ENCODE results near the gene SORCS1.

The SORCS1 gene

DNA sequence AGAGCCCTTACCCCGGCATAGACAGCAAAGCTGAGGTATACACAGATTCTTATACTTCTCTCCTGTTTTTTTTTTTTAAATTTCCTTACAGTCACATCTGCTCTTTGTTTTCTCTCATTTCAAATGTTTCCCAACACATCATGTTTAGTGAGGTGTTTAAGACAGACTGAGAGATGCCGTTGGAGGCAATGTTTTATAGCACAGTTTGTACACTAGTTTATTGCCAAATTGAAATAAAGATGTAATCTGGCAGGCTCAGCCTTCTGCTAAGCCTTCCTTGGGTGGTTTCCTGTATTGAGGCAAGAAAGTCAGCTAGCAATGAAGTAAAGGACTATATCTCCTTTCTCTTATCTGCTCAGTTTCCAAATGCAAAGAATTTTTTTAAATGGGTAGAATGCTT, 393.4 kb downstream of the SORCS1 start:
- H3K9ac ChIP-seq (ENCODE audit: low read length): no peak overlapping the region
- H3K4ac ChIP-seq (ENCODE audit: low read depth, low read length): no peak overlapping the region
- no peak overlapping the region for H3K4me3 ChIP-seq (ENCODE audit: low read length)
- no peak overlapping the region for H3K27ac ChIP-seq (ENCODE audit: low read depth, low read length)
- H2BK5ac ChIP-seq (ENCODE audit: low read length): no peak overlapping the region
- no peaks in the 10 kb centered on the region for H3K79me2 ChIP-seq (ENCODE audit: control insufficient read depth, insufficient read depth, low read length)
- no peak overlapping the region for H3K4me2 ChIP-seq (ENCODE audit: low read length)
- H4K8ac ChIP-seq (ENCODE audit: low read depth, low read length): no peak overlapping the region
- H3K18ac ChIP-seq (ENCODE audit: low read length): no peak overlapping the region
- H3K4me1 ChIP-seq (ENCODE audit: control insufficient read depth, low read depth, low read length): no peaks in the 10 kb centered on the region
- no peak overlapping the region for H2BK120ac ChIP-seq (ENCODE audit: low read depth, low read length)
- no peak overlapping the region for H3K56ac ChIP-seq (ENCODE audit: low read length)
- no peak overlapping the region for H2BK15ac ChIP-seq (replicated peaks; ENCODE audit: low read depth)
- DNase-seq: no peak
- H3K79me1 ChIP-seq (ENCODE audit: low read length): no peaks in the 10 kb centered on the region
- no peak overlapping the region for H2AK5ac ChIP-seq (ENCODE audit: low read length)
- H3K27me3 ChIP-seq (ENCODE audit: insufficient read depth, low read length, poor library complexity): no peaks in the 10 kb centered on the region
- no peak overlapping the region for H4K5ac ChIP-seq (ENCODE audit: low read length)
- H3K36me3 ChIP-seq (ENCODE audit: control insufficient read depth, insufficient read depth, low read length): no peaks in the 10 kb centered on the region
- WGBS (ENCODE audit: extremely low coverage, insufficient coverage, low lambda C conversion rate): no CpG with 5 or more reads among the region's 2 CpGs
- H3K23ac ChIP-seq (ENCODE audit: low read length): no peak overlapping the region

DNA sequence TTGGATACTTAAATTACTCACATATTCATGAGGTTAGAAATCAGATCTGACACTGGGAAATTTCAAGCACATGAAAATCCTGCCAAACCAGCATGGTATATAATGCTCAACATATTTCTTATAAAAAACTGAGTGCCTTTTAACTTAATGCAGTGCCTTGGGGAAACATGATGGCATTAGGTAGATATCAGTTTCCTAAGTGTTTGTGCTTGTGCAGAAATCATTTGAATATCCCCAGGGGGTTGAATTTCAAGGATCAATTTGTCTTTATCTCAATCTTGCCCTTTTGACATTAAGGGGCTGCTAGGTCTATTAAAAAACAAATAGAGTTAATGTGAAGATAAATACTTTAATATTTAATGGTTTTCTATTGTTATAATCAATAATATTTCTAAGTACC, 396.3 kb downstream of the SORCS1 start:
- H3K79me1 ChIP-seq (ENCODE audit: low read length): no peaks in the 10 kb centered on the region
- H3K4me2 ChIP-seq (ENCODE audit: low read length): no peak overlapping the region
- no peak overlapping the region for H2BK15ac ChIP-seq (replicated peaks; ENCODE audit: low read depth)
- H3K27ac ChIP-seq (ENCODE audit: low read depth, low read length): no peak overlapping the region
- no peaks in the 10 kb centered on the region for H3K4me1 ChIP-seq (ENCODE audit: control insufficient read depth, low read depth, low read length)
- no peak overlapping the region for H3K9ac ChIP-seq (ENCODE audit: low read length)
- no peak overlapping the region for H3K4ac ChIP-seq (ENCODE audit: low read depth, low read length)
- H3K79me2 ChIP-seq (ENCODE audit: control insufficient read depth, insufficient read depth, low read length): no peaks in the 10 kb centered on the region
- H3K27me3 ChIP-seq (ENCODE audit: insufficient read depth, low read length, poor library complexity): no peaks in the 10 kb centered on the region
- H4K5ac ChIP-seq (ENCODE audit: low read length): no peak overlapping the region
- no peak overlapping the region for H3K23ac ChIP-seq (ENCODE audit: low read length)
- no peak overlapping the region for H4K8ac ChIP-seq (ENCODE audit: low read depth, low read length)
- H2BK5ac ChIP-seq (ENCODE audit: low read length): no peak overlapping the region
- no peak overlapping the region for H3K18ac ChIP-seq (ENCODE audit: low read length)
- no peak overlapping the region for H2AK5ac ChIP-seq (ENCODE audit: low read length)
- no peak for DNase-seq
- H2BK120ac ChIP-seq (ENCODE audit: low read depth, low read length): no peak overlapping the region
- no peak overlapping the region for H3K56ac ChIP-seq (ENCODE audit: low read length)
- H3K36me3 ChIP-seq (ENCODE audit: control insufficient read depth, insufficient read depth, low read length): no peaks in the 10 kb centered on the region
- no peak overlapping the region for H3K4me3 ChIP-seq (ENCODE audit: low read length)

DNA sequence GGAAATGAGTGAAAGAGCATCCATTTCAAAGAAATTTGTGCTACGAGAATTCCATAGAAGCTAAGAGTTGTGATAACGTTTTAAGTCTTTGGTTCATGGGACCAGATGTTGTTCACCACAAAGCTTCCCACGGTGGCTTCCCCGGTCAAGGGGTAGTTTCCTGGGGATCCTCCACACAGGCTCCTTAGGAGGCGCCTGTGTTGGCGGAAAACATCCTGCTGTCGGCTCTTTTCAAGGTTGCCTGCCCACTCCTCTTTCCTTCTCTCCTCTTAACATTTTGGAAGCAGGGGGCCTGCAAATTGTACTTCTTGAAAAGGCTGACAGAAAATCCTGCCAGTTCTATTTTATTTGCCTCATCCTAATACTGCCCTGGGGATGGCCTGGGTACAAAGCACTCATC, 398.6 kb downstream of the SORCS1 start:
- Histone ChIP-seq H3K79me1 (ENCODE audit: low read length) (no peaks in the 10 kb centered on the region), H3K4me2 (ENCODE audit: low read length) (no peak overlapping the region), H4K5ac (ENCODE audit: low read length) (no peak overlapping the region), H3K56ac (ENCODE audit: low read length) (no peak overlapping the region), H2BK120ac (ENCODE audit: low read depth, low read length) (no peak overlapping the region), H3K36me3 (ENCODE audit: control insufficient read depth, insufficient read depth, low read length) (no peaks in the 10 kb centered on the region), H3K9ac (ENCODE audit: low read length) (no peak overlapping the region), H3K4me3 (ENCODE audit: low read length) (no peak overlapping the region), H2BK5ac (ENCODE audit: low read length) (no peak overlapping the region), H4K8ac (ENCODE audit: low read depth, low read length) (no peak overlapping the region), H3K23ac (ENCODE audit: low read length) (no peak overlapping the region), H3K4ac (ENCODE audit: low read depth, low read length) (no peak overlapping the region), H3K18ac (ENCODE audit: low read length) (no peak overlapping the region), H2BK15ac (replicated peaks; ENCODE audit: low read depth) (no peak overlapping the region), H3K4me1 (ENCODE audit: control insufficient read depth, low read depth, low read length) (no peaks in the 10 kb centered on the region), H3K27me3 (ENCODE audit: insufficient read depth, low read length, poor library complexity) (no peaks in the 10 kb centered on the region), H3K27ac (ENCODE audit: low read depth, low read length) (no peak overlapping the region), H3K79me2 (ENCODE audit: control insufficient read depth, insufficient read depth, low read length) (no peaks in the 10 kb centered on the region), H2AK5ac (ENCODE audit: low read length) (no peak overlapping the region)
- WGBS (ENCODE audit: extremely low coverage, insufficient coverage, low lambda C conversion rate): no CpG with 5 or more reads among the region's 7 CpGs
- DNase-seq: no peak

DNA sequence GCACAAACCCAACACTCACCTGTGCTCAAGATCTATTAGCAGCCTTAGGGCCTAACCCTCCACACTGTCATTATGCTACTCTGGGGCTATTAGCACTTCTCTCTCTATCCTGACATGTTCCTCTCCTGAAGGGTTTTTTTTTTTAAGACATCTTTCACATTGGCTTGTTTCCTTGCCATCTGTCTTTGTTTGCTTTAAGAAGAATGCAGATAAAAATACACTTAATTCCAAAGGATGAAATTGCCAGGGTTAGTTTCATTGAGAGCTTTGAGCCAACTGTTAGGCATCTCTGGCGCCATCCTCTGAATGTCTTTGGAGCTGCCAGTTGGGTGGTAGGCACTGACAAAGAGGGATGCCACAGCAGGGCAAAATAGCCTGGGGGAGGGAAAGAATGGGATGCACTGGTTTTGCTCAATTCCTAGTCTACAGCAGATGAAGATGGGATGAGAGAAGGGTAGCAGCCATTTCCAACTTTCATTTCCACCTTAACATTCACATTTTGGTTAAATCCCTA, 399.2 kb downstream of the SORCS1 start:
- no peak overlapping the region for H3K4me2 ChIP-seq (ENCODE audit: low read length)
- no peaks in the 10 kb centered on the region for H3K27me3 ChIP-seq (ENCODE audit: insufficient read depth, low read length, poor library complexity)
- no peak overlapping the region for H3K4me3 ChIP-seq (ENCODE audit: low read length)
- H3K18ac ChIP-seq (ENCODE audit: low read length): no peak overlapping the region
- H2BK120ac ChIP-seq (ENCODE audit: low read depth, low read length): no peak overlapping the region
- H3K56ac ChIP-seq (ENCODE audit: low read length): no peak overlapping the region
- H3K79me2 ChIP-seq (ENCODE audit: control insufficient read depth, insufficient read depth, low read length): no peaks in the 10 kb centered on the region
- H3K79me1 ChIP-seq (ENCODE audit: low read length): no peaks in the 10 kb centered on the region
- no peak for DNase-seq
- no peak overlapping the region for H2AK5ac ChIP-seq (ENCODE audit: low read length)
- no peak overlapping the region for H4K8ac ChIP-seq (ENCODE audit: low read depth, low read length)
- no peaks in the 10 kb centered on the region for H3K36me3 ChIP-seq (ENCODE audit: control insufficient read depth, insufficient read depth, low read length)
- no peak overlapping the region for H3K9ac ChIP-seq (ENCODE audit: low read length)
- no peak overlapping the region for H4K5ac ChIP-seq (ENCODE audit: low read length)
- no peak overlapping the region for H3K23ac ChIP-seq (ENCODE audit: low read length)
- H2BK5ac ChIP-seq (ENCODE audit: low read length): no peak overlapping the region
- no peak overlapping the region for H2BK15ac ChIP-seq (replicated peaks; ENCODE audit: low read depth)
- no peaks in the 10 kb centered on the region for H3K4me1 ChIP-seq (ENCODE audit: control insufficient read depth, low read depth, low read length)
- H3K27ac ChIP-seq (ENCODE audit: low read depth, low read length): no peak overlapping the region
- WGBS (ENCODE audit: extremely low coverage, insufficient coverage, low lambda C conversion rate): no CpG with 5 or more reads among the region's 1 CpG
- H3K4ac ChIP-seq (ENCODE audit: low read depth, low read length): no peak overlapping the region

DNA sequence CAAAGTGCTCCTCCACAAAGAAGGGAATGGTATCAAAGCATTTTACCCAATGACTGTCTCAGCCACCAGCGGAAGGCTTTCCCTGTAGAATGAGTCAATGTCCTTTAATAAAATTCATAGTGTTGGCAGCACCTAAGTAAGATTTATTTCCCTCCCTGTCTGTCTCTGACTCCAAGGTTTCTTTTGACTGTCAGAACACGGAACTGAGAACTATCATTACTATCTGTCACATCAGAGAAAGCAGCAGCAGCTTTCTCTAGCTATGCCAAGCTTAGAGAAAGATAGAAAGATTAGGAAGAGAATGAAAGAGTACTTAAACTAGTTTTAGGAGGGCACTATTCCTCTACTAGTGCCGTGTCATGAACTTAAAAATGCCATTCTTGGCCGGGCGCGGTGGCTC, 400.1 kb downstream of the SORCS1 start:
- no peak overlapping the region for H2BK120ac ChIP-seq (ENCODE audit: low read depth, low read length)
- no peak overlapping the region for H3K18ac ChIP-seq (ENCODE audit: low read length)
- no peak overlapping the region for H2BK15ac ChIP-seq (replicated peaks; ENCODE audit: low read depth)
- H3K23ac ChIP-seq (ENCODE audit: low read length): no peak overlapping the region
- no peak overlapping the region for H3K4ac ChIP-seq (ENCODE audit: low read depth, low read length)
- no peak overlapping the region for H4K5ac ChIP-seq (ENCODE audit: low read length)
- H2AK5ac ChIP-seq (ENCODE audit: low read length): no peak overlapping the region
- no peak overlapping the region for H3K4me2 ChIP-seq (ENCODE audit: low read length)
- H3K27me3 ChIP-seq (ENCODE audit: insufficient read depth, low read length, poor library complexity): no peaks in the 10 kb centered on the region
- no peak overlapping the region for H3K27ac ChIP-seq (ENCODE audit: low read depth, low read length)
- no peak overlapping the region for H3K4me3 ChIP-seq (ENCODE audit: low read length)
- no peaks in the 10 kb centered on the region for H3K36me3 ChIP-seq (ENCODE audit: control insufficient read depth, insufficient read depth, low read length)
- H2BK5ac ChIP-seq (ENCODE audit: low read length): no peak overlapping the region
- H3K9ac ChIP-seq (ENCODE audit: low read length): no peak overlapping the region
- DNase-seq: no peak
- H3K79me1 ChIP-seq (ENCODE audit: low read length): no peaks in the 10 kb centered on the region
- no peak overlapping the region for H4K8ac ChIP-seq (ENCODE audit: low read depth, low read length)
- no peaks in the 10 kb centered on the region for H3K79me2 ChIP-seq (ENCODE audit: control insufficient read depth, insufficient read depth, low read length)
- WGBS (ENCODE audit: extremely low coverage, insufficient coverage, low lambda C conversion rate): no CpG with 5 or more reads among the region's 6 CpGs
- H3K56ac ChIP-seq (ENCODE audit: low read length): no peak overlapping the region
- no peaks in the 10 kb centered on the region for H3K4me1 ChIP-seq (ENCODE audit: control insufficient read depth, low read depth, low read length)

DNA sequence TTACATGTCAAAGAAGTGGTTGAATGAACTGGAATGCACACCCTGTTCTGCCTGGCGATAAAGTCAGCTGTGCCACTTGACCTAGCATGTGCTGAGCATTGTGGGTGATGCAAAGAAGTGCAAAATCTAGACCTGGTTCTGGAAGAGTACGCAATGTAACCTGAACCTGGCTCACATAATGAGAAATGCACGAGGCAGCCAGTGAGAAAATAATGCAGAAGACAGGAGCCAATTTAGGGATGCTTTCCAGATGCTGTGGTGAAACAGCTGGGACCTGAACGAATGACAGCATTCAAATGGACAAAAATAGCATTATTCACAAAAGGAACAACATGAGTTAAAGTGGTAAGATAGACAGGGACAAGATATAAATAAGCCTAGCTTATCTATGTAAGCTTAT, 402.6 kb downstream of the SORCS1 start:
- H3K18ac ChIP-seq (ENCODE audit: low read length): no peak overlapping the region
- no peak overlapping the region for H4K8ac ChIP-seq (ENCODE audit: low read depth, low read length)
- H4K5ac ChIP-seq (ENCODE audit: low read length): no peak overlapping the region
- whole genome bisulfite sequencing (ENCODE audit: extremely low coverage, insufficient coverage, low lambda C conversion rate): no CpG with 5 or more reads among the region's 4 CpGs
- no peak overlapping the region for H3K27ac ChIP-seq (ENCODE audit: low read depth, low read length)
- no peak overlapping the region for H3K4me2 ChIP-seq (ENCODE audit: low read length)
- H3K36me3 ChIP-seq (ENCODE audit: control insufficient read depth, insufficient read depth, low read length): no peaks in the 10 kb centered on the region
- no peaks in the 10 kb centered on the region for H3K4me1 ChIP-seq (ENCODE audit: control insufficient read depth, low read depth, low read length)
- H3K23ac ChIP-seq (ENCODE audit: low read length): no peak overlapping the region
- no peaks in the 10 kb centered on the region for H3K27me3 ChIP-seq (ENCODE audit: insufficient read depth, low read length, poor library complexity)
- no peaks in the 10 kb centered on the region for H3K79me1 ChIP-seq (ENCODE audit: low read length)
- no peak overlapping the region for H3K9ac ChIP-seq (ENCODE audit: low read length)
- H2BK120ac ChIP-seq (ENCODE audit: low read depth, low read length): no peak overlapping the region
- no peak overlapping the region for H2BK15ac ChIP-seq (replicated peaks; ENCODE audit: low read depth)
- no peak overlapping the region for H3K56ac ChIP-seq (ENCODE audit: low read length)
- no peak overlapping the region for H3K4ac ChIP-seq (ENCODE audit: low read depth, low read length)
- H2BK5ac ChIP-seq (ENCODE audit: low read length): no peak overlapping the region
- H3K79me2 ChIP-seq (ENCODE audit: control insufficient read depth, insufficient read depth, low read length): no peaks in the 10 kb centered on the region
- no peak overlapping the region for H2AK5ac ChIP-seq (ENCODE audit: low read length)
- no peak for DNase-seq
- no peak overlapping the region for H3K4me3 ChIP-seq (ENCODE audit: low read length)

All from mesendoderm (in vitro differentiated cells).